Fibroblast of skin of abdomen (primary cell): Measurements from ENCODE around the gene EPHB2.
A peak's percentile ranks its signal among the peaks of the same experiment; 100 is the strongest.

Experiments
- DNase-seq: peaks from one replicate; pipeline ENCODE4 v3.0.0-alpha.2; 2013

Gene EPHB2

DNA sequence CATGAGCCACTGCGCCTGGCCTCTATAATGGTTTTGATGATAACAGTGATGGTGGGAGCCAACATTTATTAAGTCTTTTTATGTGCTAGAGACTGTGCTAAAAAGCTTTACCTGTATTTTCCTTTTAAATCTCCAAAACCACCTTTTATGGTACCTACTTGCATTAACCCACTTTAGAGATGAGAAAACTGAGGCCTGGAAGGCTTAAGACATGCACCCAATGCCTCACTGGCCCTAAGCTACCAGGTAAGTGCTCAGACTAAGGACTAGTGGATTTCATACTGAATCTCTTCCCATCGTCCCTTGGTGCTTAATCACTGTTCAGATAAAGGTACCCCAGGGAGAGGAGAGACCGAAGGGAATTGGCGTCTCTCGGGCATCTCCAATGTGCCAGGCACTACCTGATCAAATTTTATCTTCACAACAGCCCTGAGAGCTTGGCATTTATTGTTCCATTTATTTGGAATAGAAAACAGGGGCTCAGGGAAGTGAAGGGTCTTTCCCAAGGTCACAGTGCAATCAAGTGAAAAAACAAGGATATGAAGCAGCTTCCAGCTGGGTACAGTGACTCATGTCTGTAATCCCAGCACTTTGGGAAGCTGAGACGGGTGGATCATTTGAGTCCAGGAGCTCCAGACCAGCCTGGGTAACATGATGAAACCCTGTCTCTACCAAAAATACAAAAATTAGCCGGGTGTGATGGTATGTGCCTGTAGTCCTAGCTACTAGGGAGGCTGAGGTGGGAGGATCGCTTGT is 177.9 kb downstream of the EPHB2 start:
- DNase-seq, result peak; percentile 76

DNA sequence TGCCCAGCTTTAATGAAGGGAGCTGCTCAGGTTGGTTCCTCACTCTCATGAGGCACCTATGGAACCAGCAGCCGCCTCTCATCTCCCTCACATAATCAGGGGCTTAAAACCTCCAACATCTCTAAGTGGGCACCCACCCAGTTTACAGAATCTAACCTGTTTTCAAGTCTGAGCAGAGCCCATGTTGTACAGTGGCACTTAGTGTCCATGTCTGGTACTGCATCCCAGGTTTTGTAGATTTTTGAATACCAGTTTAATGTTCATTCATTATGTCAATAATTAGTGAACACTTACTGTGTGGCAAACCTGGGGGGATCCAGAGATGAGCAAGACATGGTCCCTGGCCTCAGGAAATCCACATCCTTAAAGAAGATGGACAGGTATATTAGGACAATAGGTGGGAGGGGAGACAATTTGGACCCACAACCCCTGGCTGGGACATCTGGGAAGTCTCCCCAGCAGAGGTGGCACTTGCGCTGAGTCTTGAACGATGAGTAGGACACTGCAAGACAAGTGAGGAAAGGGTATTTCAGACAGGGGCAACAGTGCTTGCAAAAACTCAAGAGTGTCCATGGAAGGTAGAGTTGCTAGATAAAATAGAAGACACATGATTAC is 178.7 kb downstream of the EPHB2 start:
- peak; percentile 48 for DNase-seq

DNA sequence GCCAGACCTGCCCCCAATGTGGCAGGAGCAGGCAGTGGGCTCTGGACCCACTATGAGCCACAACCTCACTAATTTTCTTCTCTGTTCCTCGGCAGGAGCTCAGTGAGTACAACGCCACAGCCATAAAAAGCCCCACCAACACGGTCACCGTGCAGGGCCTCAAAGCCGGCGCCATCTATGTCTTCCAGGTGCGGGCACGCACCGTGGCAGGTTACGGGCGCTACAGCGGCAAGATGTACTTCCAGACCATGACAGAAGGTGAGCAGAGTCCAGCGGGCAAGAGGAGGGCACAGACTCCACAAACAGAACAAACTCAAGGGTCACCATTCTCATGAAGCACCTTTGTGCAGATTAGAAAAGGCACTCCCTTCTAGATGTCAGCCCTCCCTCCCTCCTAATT is 182.2 kb downstream of the EPHB2 start:
- DNase-seq, result no peak

DNA sequence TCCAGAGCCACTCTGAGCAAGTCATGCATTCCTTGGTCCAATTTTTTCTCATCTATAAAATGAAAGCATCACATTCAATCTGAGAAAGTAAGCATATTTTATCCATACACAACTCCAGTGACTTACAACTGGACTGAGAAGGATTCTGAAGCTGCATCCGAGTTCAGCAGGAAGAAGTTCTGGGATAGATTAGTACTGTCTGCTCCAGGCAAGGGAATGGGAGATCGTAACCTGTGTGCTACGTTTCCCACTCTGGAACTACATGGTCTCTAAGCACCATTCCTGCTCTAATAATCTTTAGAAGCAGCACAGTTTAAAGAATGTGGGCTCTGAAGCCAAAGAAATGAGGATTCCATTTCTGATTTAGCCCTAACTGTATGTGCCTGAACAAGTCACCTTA is 182.7 kb downstream of the EPHB2 start:
- no peak for DNase-seq

DNA sequence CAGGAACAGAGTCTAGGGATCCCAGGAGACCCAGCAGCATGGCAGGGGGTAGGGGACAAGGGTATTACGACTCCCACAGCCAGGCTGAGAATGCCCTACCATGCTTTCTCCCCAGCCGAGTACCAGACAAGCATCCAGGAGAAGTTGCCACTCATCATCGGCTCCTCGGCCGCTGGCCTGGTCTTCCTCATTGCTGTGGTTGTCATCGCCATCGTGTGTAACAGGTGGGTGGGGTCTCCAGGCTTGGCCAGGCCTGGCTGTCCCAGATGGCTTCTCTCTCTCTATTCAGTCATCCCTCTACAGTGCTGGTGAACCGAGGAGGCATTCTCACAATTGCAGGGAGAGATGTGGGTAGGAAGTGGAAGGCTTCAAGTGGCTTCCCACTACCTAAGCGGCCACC is 184.7 kb downstream of the EPHB2 start:
- DNase-seq, result no peak

DNA sequence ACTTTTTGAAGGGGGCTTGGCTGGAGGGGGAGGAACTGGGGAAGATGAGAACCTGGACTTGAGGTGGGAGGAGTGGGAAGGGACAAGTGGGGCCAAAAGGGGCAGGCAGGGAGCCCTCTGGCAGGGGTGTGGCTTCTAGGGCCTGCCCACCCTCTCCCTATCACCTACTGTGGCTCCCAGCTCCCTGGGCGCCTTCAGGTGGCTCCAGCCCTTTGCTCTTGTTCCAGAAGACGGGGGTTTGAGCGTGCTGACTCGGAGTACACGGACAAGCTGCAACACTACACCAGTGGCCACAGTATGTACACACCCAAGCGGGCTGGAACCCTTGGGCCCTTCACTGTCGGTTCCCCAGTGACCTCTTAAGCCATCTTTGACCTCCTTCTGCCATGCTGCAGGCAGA is 185.5 kb downstream of the EPHB2 start:
- no peak for DNase-seq

DNA sequence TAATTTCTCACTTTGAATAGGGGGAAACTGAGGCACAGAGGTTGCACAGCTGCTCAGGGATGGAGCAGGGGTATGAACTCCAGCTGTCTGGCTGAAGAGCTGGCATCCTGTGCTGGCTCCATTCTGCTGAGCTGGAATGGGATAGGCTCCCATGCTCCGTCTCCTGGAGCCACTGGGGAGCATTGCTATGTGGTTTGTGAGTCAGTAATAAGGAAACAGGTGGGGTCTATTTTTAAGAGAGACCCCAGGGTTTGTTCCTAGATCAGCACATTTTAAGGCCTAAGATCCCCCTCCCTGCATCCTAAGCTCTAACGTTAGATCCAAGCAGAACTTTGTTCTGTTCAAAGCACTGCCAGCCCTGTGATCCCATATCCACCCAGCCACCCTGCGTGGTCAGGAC is 189.8 kb downstream of the EPHB2 start:
- DNase-seq, result no peak

DNA sequence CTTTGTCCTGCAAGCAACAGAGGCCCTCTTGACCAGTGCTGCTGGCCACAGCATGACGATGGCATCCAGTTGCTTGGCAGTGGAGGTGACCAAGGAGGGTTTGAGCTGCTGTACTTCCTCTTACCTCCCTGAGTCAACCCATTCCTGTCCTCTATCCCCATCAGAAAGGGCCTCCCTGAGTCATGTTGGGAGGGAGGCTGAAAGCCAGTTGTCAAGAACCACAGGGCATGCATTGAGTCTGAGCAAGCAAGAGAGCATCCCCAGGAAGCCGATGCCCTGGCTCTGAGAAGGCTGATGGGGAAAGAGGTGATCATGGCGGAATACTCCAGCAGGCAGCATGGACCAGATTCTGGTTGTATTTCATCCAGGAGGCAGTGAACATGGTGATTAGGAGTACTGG is 192.5 kb downstream of the EPHB2 start:
- DNase-seq, result peak; percentile 38

DNA sequence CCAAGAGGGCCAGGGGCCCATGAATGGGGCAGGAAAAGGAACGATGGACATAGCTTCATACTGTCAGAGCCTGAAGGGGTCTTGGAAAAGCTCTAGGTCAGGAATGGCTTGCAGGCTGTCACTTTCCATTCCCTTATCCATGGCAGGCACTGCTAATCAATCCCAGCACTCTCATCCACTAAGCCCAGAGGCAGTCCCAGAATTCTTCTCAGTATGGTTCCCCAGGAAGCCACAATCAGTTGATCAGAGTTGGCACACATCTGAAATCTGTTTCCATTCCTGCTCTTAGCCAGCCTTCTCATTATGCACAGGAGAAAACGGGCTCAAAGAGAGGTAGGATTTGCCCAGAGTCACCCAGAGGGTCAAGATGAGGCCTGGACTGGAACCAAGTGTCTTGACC is 196.3 kb downstream of the EPHB2 start:
- no peak for DNase-seq

DNA sequence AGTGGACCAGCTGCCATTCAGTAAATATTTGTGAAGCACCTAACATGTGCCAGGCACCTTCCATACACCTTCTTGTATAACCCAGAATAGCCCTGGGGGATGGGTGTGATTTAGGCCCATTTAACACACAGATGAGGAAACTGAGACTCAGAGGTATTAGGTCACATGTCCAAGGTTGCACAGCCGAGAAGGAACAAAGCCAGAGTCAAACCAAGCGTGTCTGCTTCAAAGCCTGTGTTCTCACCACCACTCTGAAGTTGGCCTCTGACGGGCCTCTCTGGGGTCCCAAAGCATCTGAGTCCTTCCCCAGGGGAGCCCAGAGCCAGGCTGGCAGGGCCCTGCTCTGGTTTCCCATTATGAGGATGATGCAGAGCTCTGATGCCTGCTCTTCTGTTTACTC is 196.9 kb downstream of the EPHB2 start:
- DNase-seq, result no peak

DNA sequence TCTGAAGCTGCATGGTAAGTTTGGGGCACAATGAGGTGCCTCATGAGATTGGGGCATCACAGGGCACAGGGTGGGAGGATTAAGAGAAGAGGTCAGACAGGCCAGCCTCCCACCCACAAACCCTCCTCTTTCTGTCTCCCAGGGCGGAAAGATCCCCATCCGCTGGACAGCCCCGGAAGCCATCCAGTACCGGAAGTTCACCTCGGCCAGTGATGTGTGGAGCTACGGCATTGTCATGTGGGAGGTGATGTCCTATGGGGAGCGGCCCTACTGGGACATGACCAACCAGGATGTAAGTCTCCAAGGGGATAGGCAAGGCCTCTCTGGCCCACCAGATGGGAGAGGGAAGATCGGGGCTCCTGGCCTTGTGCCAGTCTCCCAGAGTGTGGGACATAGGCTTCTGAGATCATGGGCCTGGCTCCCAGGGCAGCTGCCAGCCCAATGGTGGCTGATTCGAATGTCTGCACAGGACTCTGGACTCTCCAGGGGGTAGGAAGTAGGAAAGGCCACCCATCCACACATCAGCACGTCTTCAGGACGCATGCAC is 198.3 kb downstream of the EPHB2 start:
- no peak for DNase-seq

DNA sequence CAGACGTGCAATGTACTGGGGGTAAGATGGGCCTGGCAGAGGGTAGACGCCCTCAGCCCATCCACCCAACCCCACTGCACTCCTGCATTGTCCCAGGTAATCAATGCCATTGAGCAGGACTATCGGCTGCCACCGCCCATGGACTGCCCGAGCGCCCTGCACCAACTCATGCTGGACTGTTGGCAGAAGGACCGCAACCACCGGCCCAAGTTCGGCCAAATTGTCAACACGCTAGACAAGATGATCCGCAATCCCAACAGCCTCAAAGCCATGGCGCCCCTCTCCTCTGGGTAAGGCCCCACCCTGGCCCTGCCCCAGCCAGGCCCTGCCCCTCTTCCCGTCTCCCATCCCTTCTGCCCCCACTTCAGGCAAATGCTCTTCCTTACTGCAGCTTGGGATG is 199.6 kb downstream of the EPHB2 start:
- no peak for DNase-seq

DNA sequence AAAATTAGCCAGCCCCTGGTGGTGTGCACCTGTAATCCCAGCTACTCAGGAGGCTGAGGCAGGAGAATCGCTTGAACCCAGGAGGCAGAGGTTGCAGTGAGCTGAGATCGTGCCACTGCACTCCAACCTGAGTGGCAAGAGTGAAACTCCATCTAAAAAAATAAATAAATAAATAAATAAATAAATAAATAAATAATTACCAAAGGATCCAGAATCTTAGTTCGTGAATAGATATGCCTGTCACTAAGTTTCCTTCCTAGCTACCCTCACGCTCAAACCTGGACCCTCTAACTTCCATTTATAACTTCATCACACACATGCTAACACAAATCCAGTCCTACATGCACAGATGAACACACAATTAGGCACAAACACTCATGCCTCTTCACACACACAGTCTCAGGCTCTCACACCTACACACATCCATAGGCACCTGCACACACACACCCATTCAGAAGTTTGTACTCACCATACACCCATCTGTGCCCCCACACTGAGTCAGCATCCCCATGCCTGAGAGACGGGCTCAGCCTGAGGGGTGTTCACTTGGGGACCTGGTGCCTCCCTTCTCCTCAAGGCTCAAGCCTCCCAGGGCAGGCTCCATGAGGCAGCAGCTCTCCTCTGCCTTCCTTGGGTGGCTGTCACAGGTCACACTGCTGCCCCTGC is 200.5 kb downstream of the EPHB2 start:
- DNase-seq, result no peak

DNA sequence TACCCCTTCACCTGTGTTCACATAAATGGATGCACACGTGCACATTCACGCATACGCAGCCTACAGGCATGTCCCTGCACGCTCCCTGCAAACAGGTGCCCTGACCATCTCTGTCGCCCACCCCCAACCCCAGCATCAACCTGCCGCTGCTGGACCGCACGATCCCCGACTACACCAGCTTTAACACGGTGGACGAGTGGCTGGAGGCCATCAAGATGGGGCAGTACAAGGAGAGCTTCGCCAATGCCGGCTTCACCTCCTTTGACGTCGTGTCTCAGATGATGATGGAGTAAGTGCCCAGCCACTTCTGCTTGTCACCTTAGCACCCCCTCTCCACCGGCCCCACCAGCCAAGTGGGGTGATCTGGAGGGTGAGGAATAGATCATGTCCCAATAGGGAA is 201.7 kb downstream of the EPHB2 start:
- DNase-seq, result no peak

DNA sequence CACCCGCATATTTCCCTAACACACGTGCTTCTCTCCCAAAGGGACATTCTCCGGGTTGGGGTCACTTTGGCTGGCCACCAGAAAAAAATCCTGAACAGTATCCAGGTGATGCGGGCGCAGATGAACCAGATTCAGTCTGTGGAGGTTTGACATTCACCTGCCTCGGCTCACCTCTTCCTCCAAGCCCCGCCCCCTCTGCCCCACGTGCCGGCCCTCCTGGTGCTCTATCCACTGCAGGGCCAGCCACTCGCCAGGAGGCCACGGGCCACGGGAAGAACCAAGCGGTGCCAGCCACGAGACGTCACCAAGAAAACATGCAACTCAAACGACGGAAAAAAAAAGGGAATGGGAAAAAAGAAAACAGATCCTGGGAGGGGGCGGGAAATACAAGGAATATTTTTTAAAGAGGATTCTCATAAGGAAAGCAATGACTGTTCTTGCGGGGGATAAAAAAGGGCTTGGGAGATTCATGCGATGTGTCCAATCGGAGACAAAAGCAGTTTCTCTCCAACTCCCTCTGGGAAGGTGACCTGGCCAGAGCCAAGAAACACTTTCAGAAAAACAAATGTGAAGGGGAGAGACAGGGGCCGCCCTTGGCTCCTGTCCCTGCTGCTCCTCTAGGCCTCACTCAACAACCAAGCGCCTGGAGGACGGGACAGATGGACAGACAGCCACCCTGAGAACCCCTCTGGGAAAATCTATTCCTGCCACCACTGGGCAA is 202.9 kb downstream of the EPHB2 start:
- no peak for DNase-seq

DNA sequence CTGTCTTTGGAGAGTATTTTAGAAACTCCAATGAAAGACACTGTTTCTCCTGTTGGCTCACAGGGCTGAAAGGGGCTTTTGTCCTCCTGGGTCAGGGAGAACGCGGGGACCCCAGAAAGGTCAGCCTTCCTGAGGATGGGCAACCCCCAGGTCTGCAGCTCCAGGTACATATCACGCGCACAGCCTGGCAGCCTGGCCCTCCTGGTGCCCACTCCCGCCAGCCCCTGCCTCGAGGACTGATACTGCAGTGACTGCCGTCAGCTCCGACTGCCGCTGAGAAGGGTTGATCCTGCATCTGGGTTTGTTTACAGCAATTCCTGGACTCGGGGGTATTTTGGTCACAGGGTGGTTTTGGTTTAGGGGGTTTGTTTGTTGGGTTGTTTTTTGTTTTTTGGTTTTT is 203.5 kb downstream of the EPHB2 start:
- DNase-seq, result no peak

DNA sequence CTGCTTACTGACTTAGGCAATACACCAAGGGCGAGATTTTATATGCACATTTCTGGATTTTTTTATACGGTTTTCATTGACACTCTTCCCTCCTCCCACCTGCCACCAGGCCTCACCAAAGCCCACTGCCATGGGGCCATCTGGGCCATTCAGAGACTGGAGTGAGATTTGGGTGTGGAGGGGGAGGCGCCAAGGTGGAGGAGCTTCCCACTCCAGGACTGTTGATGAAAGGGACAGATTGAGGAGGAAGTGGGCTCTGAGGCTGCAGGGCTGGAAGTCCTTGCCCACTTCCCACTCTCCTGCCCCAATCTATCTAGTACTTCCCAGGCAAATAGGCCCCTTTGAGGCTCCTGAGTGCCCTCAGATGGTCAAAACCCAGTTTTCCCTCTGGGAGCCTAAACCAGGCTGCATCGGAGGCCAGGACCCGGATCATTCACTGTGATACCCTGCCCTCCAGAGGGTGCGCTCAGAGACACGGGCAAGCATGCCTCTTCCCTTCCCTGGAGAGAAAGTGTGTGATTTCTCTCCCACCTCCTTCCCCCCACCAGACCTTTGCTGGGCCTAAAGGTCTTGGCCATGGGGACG is 204.1 kb downstream of the EPHB2 start:
- no peak for DNase-seq

DNA sequence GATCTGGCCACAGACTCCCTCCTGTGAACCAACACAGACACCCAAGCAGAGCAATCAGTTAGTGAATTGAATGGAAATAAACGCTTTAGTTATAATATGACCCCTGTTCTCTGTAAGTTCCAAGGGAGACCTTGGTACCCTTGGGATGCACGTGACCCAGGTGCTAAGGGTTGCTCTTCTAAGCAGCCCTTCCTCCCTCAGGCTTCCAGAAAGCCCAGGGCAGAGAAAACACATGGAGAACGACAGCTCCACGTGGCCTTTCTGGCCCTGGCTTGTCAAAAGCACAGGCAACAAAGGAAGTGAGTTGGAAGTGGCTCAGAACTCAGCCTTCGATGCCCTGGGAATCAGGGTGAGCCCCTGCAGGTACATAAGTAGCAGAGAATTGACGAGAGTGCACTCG is 204.6 kb downstream of the EPHB2 start:
- no peak for DNase-seq

DNA sequence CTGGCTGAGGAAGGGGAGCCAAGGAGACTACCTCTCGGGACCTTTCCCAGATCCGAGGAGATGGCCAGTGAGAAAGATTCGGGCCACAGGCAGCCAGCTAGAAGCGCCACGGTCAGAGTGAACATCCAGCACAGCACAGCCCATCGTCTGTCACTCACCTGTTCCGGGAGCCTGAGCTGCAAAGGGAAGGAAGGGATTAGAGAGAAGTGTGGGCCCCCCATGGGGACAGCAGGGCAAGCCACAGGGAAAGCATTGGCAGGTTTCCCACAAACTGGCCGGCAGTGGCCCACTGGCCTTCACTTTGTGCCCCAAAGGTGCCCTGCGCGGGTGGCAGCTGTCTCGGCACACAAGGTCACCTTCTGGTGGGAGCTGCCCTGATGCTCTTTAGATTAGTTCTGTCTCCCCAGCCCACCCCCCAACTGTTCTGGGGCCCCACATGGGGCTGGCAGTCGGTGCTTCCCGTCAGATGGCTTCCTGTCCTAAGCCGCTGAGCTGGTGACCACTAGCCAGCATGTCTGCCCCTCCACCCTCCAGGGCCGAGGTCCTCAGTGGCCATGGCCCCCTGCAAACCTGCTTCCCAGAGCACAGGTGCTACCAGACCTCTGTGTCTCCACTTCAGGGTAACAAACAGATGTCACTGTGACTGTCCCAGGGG is 205.3 kb downstream of the EPHB2 start:
- DNase-seq, result no peak

DNA sequence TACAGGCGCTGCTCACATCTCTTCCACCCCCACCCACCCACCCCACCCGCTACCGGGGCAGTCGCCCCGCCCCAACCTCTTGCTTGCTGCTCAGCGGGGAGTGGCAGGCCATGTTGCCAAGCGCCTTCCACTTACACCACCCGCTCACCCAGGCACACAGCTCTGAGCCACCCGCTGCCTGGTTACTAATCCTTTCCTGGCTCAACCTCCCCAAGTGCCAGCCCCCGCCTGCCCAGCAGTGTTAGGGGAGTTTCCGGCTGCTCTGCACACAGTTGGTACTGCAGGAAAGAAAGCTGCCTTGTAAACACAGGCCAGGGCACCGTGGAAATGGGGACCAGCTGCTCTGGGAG is 205.8 kb downstream of the EPHB2 start:
- DNase-seq, result no peak

DNA sequence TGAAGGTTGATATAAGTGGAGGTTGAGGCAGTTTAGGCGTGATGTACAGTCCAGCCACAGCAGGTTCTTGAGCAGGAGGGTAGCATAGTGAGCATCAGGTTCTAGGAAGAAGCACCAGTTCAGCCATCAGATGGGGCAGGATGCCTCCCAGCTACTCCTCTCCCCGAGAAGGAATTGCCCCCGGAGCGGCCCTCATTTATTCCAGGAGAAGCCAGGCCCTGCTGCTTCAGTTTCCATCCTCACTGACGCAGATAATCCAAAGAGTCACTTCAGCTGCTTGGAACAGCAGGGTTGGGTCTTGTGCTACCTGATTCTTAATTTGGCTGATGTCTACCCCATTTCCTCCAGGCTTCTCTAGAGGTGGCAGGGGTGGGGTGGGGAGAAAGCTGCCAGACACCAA is 207.3 kb downstream of the EPHB2 start:
- no peak for DNase-seq

DNA sequence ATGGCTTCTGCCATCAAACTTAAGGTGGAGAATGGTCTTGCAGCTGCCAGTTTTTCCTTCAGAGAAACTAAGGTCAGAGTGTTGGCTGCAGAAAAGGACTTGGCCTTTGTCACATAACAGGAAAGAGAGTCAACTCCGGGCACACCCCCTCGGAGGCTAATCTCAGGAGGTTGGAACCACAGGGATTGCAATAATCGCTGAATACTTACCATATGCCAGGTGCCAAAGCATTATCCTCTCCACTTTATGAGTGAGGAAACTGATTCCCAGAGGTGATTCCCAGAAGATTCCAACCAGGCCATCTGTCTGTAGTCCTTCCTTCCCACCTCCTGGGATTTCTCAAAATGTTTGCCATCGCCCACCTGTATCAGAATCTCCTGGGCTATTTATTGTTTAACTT is 208.0 kb downstream of the EPHB2 start:
- DNase-seq, result no peak
